ENCODE measurements around the gene C11orf71. TPM values are rescaled to one million over a fixed set of nuclear protein-coding genes. Genes with fewer than 3 reads are reported as not detected.

Gene C11orf71
- total RNA-seq, 1 experiment from 2014 or later = 6.0 TPM

GRCh38 chr11:114399490-114400215 lies 658 bp downstream of the C11orf71 start:
- DNase-seq (ENCODE audit: low read depth) = no peak

GRCh38 chr11:114398303-114398920 lies 1.9 kb downstream of the C11orf71 start:
- no peak for DNase-seq (ENCODE audit: low read depth)

- DNase-seq (ENCODE audit: low read depth) = no peak
These were observed 2.8 kb downstream of the C11orf71 start for GRCh38 chr11:114397349-114397982.

GRCh38 chr11:114396916-114397315 lies 3.4 kb downstream of the C11orf71 start:
- no peak for DNase-seq (ENCODE audit: low read depth)

- no peak for DNase-seq (ENCODE audit: low read depth)
These were observed 4.6 kb downstream of the C11orf71 start for GRCh38 chr11:114395736-114396135.

GRCh38 chr11:114392735-114393667 lies 7.3 kb downstream of the C11orf71 start:
- DNase-seq (ENCODE audit: low read depth) = no peak

GRCh38 chr11:114386545-114386944 lies 13.8 kb downstream of the C11orf71 start:
- DNase-seq (ENCODE audit: low read depth) = no peak

GRCh38 chr11:114386131-114386530 lies 14.2 kb downstream of the C11orf71 start:
- no peak for DNase-seq (ENCODE audit: low read depth)

- no peak for DNase-seq (ENCODE audit: low read depth)
These were observed 15.8 kb downstream of the C11orf71 start for GRCh38 chr11:114384487-114384886.

GRCh38 chr11:114382509-114382908 lies 17.8 kb downstream of the C11orf71 start:
- DNase-seq (ENCODE audit: low read depth) = no peak

- no peak for DNase-seq (ENCODE audit: low read depth)
These were observed 20.8 kb downstream of the C11orf71 start for GRCh38 chr11:114379394-114380069.

- no peak for DNase-seq (ENCODE audit: low read depth)
These were observed 22.6 kb downstream of the C11orf71 start for GRCh38 chr11:114377612-114378267.

- no peak for DNase-seq (ENCODE audit: low read depth)
These were observed 25.3 kb downstream of the C11orf71 start for GRCh38 chr11:114375052-114375451.

GRCh38 chr11:114368918-114369680 lies 31.2 kb downstream of the C11orf71 start:
- no peak for DNase-seq (ENCODE audit: low read depth)

GRCh38 chr11:114367244-114367957 lies 32.9 kb downstream of the C11orf71 start:
- peak; percentile 29 for DNase-seq (ENCODE audit: low read depth)

- DNase-seq (ENCODE audit: low read depth) = peak; percentile 73
These were observed 33.7 kb downstream of the C11orf71 start for GRCh38 chr11:114366331-114367243.

- no peak for DNase-seq (ENCODE audit: low read depth)
These were observed 37.4 kb downstream of the C11orf71 start for GRCh38 chr11:114362958-114363357.

GRCh38 chr11:114362326-114362725 lies 38.0 kb downstream of the C11orf71 start:
- DNase-seq (ENCODE audit: low read depth) = no peak

Data from LHCN-M2 (cell line).